A549 (cell line): ENCODE data around the gene PDE4D. TPM values are rescaled to one million over a fixed set of nuclear protein-coding genes. Genes with fewer than 3 reads are reported as not detected.
A peak's percentile ranks its signal among the peaks of the same experiment; 100 is the strongest.

Experiments
- ATAC-seq, 2 experiments: fragments of 200-7000 bp in 1 of 2; fragments of >200 bp in 1 of 2; cut with Nextera tagmentation in 1 of 2; cut with Tn5 transposase in 1 of 2; 3 replicates each; pipeline versions ENCODE4 v1.8.0 to v1.9.1; 2018 to 2020; ENCODE audit warnings: mild to moderate bottlenecking in 1 of 2, moderate library complexity in 1 of 2
- CTCF ChIA-PET: fragments of 300-600 bp; sonication (Branson Sonifier 250); formaldehyde crosslinking; extraction: SDS; loops from one replicate; lab custom pipeline; 2021; ENCODE audit warnings: antibody characterized with exemption, inconsistent platforms; lab: Yijun Ruan, JAX
- POLR2A ChIA-PET: fragments of 350-600 bp; formaldehyde crosslinking; extraction: SDS; loops from one replicate; lab custom pipeline; 2021; ENCODE audit warnings: antibody characterized with exemption, inconsistent platforms; lab: Yijun Ruan, JAX
- DNase-seq, 2 experiments: peaks; one replicate each; pipeline versions ENCODE4 v3.0.0 to v3.0.0-alpha.2; 2011 to 2016; ENCODE audit warnings: low read depth in 1 of 2, low spot score in 1 of 2
- FAIRE-seq: peaks from 2 replicates; lab custom pipeline; 2011; peaks lifted over from hg19 to GRCh38; lab: Jason Lieb, UNC
- H3K27ac ChIP-seq, 2 experiments: fragments of >200 bp; sonication (Bioruptor Twin); formaldehyde crosslinking; 3 replicates each; pipeline ENCODE4 v1.5.1; 2016 to 2017
- H3K4me1 ChIP-seq: fragments of >200 bp; sonication (Bioruptor Twin); formaldehyde crosslinking; 3 replicates; pipeline ENCODE4 v1.6.1; 2016
- H3K4me2 ChIP-seq: fragments of >200 bp; sonication (Bioruptor Twin); formaldehyde crosslinking; 3 replicates; pipeline ENCODE4 v1.6.1; 2016
- H3K4me3 ChIP-seq: fragments of >200 bp; sonication (Bioruptor Twin); formaldehyde crosslinking; 3 replicates; pipeline ENCODE4 v1.5.1; 2016
- H3K9me3 ChIP-seq: fragments of >200 bp; sonication (Bioruptor Twin); formaldehyde crosslinking; 3 replicates; pipeline ENCODE4 v1.6.1; 2016
- ATOH8 ChIP-seq: fragments of 250-450 bp; sonication (Bioruptor Pico); IDR thresholded peaks from 2 replicates; pipeline ENCODE4 v1.5.0; 2020; ENCODE audit warnings: low read depth, mild to moderate bottlenecking, moderate library complexity
- BCL3 ChIP-seq: fragments of >200 bp; sonication (Bioruptor Twin); formaldehyde crosslinking; IDR thresholded peaks from 3 replicates; pipeline ENCODE4 v1.6.1; 2016
- CBX8 ChIP-seq: fragments of 200-600 bp; sonication (generic); IDR thresholded peaks from 2 replicates; pipeline ENCODE4 v1.6.1; 2016
- CHD2 ChIP-seq: fragments of 150-350 bp; IDR thresholded peaks from 2 replicates; pipeline ENCODE4 v1.6.1; 2014; ENCODE audit warnings: low read length; ENCODE audit not compliant: partially characterized antibody
- E2F6 ChIP-seq: IDR thresholded peaks from 2 replicates; pipeline ENCODE4 v1.6.1; 2012; ENCODE audit warnings: low read depth, borderline replicate concordance
- ESRRA ChIP-seq: fragments of 150-350 bp; IDR thresholded peaks from 2 replicates; pipeline ENCODE4 v1.6.1; 2014; ENCODE audit warnings: mild to moderate bottlenecking, low read length, borderline replicate concordance
- FOSL2 ChIP-seq, 2 experiments: fragments of 450-650 bp in 1 of 2; fragments of >200 bp in 1 of 2; sonication (Bioruptor Twin) in 1 of 2; formaldehyde crosslinking; IDR thresholded peaks; 2 replicates each; pipeline versions ENCODE4 v1.5.0 to v1.6.1; 2016 to 2020; ENCODE audit warnings: mild to moderate bottlenecking in 1 of 2, moderate library complexity in 1 of 2
- FOXS1 ChIP-seq: fragments of 250-450 bp; sonication (Bioruptor Pico); IDR thresholded peaks from 2 replicates; pipeline ENCODE4 v1.5.0; 2020; ENCODE audit warnings: mild to moderate bottlenecking, moderate library complexity
- HDAC2 ChIP-seq: fragments of 200-600 bp; sonication (generic); IDR thresholded peaks from 2 replicates; pipeline ENCODE4 v1.6.1; 2016
- HES2 ChIP-seq: fragments of >200 bp; sonication (Bioruptor Twin); formaldehyde crosslinking; IDR thresholded peaks from 2 replicates; pipeline ENCODE4 v1.6.1; 2016
- HMGXB4 ChIP-seq: fragments of 250-450 bp; sonication (Bioruptor Pico); IDR thresholded peaks from 2 replicates; pipeline ENCODE4 v1.5.0; 2021; ENCODE audit warnings: mild to moderate bottlenecking, moderate library complexity, borderline replicate concordance
- MAFK ChIP-seq: fragments of 450-650 bp; IDR thresholded peaks from 2 replicates; pipeline ENCODE4 v1.6.1; 2014; ENCODE audit not compliant: partially characterized antibody
- MAZ ChIP-seq: fragments of 150-350 bp; IDR thresholded peaks from 2 replicates; pipeline ENCODE4 v1.6.1; 2014; ENCODE audit warnings: antibody characterized with exemption, low read depth, low read length, borderline replicate concordance
- MYC ChIP-seq: IDR thresholded peaks from 2 replicates; pipeline ENCODE4 v1.6.1; 2012; ENCODE audit warnings: mild to moderate bottlenecking, inconsistent platforms, low read length, improper control_type of control experiment, borderline replicate concordance
- NPAS2 ChIP-seq: fragments of 250-450 bp; sonication (Bioruptor Pico); IDR thresholded peaks from 2 replicates; pipeline ENCODE4 v1.8.0; 2022; ENCODE audit warnings: mild to moderate bottlenecking, moderate library complexity, borderline replicate concordance
- PBX3 ChIP-seq: IDR thresholded peaks from 2 replicates; pipeline ENCODE4 v1.6.1; 2012
- RAD21 ChIP-seq, 2 experiments: fragments of >200 bp in 1 of 2; sonication (Bioruptor Twin) in 1 of 2; formaldehyde crosslinking in 1 of 2; IDR thresholded peaks in 1 of 2; conservative IDR thresholded peaks in 1 of 2; 2 replicates in 1 of 2; 3 replicates in 1 of 2; pipeline ENCODE4 v1.6.1; 2012 to 2018; ENCODE audit warnings: inconsistent platforms in 1 of 2
- RARB ChIP-seq: fragments of 250-450 bp; sonication (Bioruptor Pico); IDR thresholded peaks from 2 replicates; pipeline ENCODE4 v1.8.0; 2021; ENCODE audit warnings: mild to moderate bottlenecking, moderate library complexity
- RCOR1 ChIP-seq: fragments of 150-350 bp; IDR thresholded peaks from 2 replicates; pipeline ENCODE4 v1.6.1; 2014; ENCODE audit warnings: antibody characterized with exemption, low read length, low read depth
- RFX5 ChIP-seq: fragments of 450-650 bp; IDR thresholded peaks from 2 replicates; pipeline ENCODE4 v1.7.1; 2014; ENCODE audit warnings: antibody characterized with exemption, mild to moderate bottlenecking, moderate library complexity
- RNF2 ChIP-seq: fragments of 200-600 bp; sonication (generic); IDR thresholded peaks from 2 replicates; pipeline ENCODE4 v1.6.1; 2016; ENCODE audit warnings: low read depth, mild to moderate bottlenecking, antibody characterized with exemption, moderate library complexity, borderline replicate concordance
- SREBF2 ChIP-seq: fragments of 450-650 bp; IDR thresholded peaks from 2 replicates; pipeline ENCODE4 v1.6.1; 2014; ENCODE audit warnings: mild to moderate bottlenecking, moderate library complexity
- TP53 ChIP-seq: fragments of 250-450 bp; sonication (Bioruptor Pico); IDR thresholded peaks from 2 replicates; pipeline ENCODE4 v1.5.0; 2021; ENCODE audit warnings: mild to moderate bottlenecking, moderate library complexity
- ZC3H11A ChIP-seq: fragments of 450-650 bp; IDR thresholded peaks from 2 replicates; pipeline ENCODE4 v1.6.1; 2014; ENCODE audit warnings: antibody characterized with exemption, mild to moderate bottlenecking
- ZSCAN20 ChIP-seq: fragments of 250-450 bp; sonication (Bioruptor Pico); IDR thresholded peaks from 2 replicates; pipeline ENCODE4 v1.8.0; 2022; ENCODE audit warnings: mild to moderate bottlenecking, moderate library complexity
- WGBS: methylation state at CpG from one replicate; pipeline ENCODE4 v1.1.6; 2017; ENCODE audit errors: missing lambda C conversion rate; 5-methylcytosine and 5-hydroxymethylcytosine counted together
- polyA plus RNA-seq, 4 experiments: library from polyadenylated mRNA; depleted of rRNA in 3 of 4; stranded (reverse); fragments of >200 nt; fragmentation: RNase III in 1 of 4; extraction: RNeasy Plus Mini Kit Qiagen cat#74134 plus additional on column Dnase treatment in 1 of 4; gene quantifications; 2 replicates in 3 of 4; 3 replicates in 1 of 4; pipeline ENCODE4 v1.2.3, GENCODE V29; 2011 to 2017

PDE4D gene
- polyA plus RNA-seq, 2 of the 4 experiments (the other 2 are of a cell fraction): 74.0 to 213 TPM

GRCh38 chr5:59716029-59716428, 177.5 kb downstream of the PDE4D start:
- ChIA-PET CTCF (no interaction called here), POLR2A (no interaction called here)
- peaks cover 14% of the 10 kb centered on the region for H3K9me3 ChIP-seq
- DNase-seq: no peak
- FAIRE-seq: no peak
- TF ChIP-seq RCOR1: no peak
- TF ChIP-seq HDAC2: no peak
- no peak for TF ChIP-seq CBX8
- TF ChIP-seq HES2: no peak
- TF ChIP-seq HMGXB4 (CRISPR knock-in tag): no peak
- TF ChIP-seq MAFK: no peak
- no peak for TF ChIP-seq PBX3
- no peak for TF ChIP-seq RAD21 (conservative IDR thresholded peaks at IDR 0.05 in 1 of 2, IDR thresholded peaks at IDR 0.05 in 1 of 2)
- no peak for TF ChIP-seq MYC
- TF ChIP-seq RNF2: no peak
- TF ChIP-seq MAZ: no peak
- TF ChIP-seq CHD2: no peak
- TF ChIP-seq E2F6: no peak
- TF ChIP-seq ZC3H11A: no peak
- TF ChIP-seq BCL3: no peak
- no peak for TF ChIP-seq ATOH8 (CRISPR knock-in tag)
- no peak for TF ChIP-seq NPAS2 (CRISPR knock-in tag)
- no peak for TF ChIP-seq FOSL2 (IDR thresholded peaks at IDR 0.05)
- no peak for TF ChIP-seq FOSL2 (CRISPR knock-in tag; IDR thresholded peaks at IDR 0.05)
- no peak for TF ChIP-seq ZSCAN20 (CRISPR knock-in tag)
- 94% methylated on average over 9 of the region's 9 CpGs for WGBS
- H3K4me3 ChIP-seq: no peak overlapping the region
- peaks cover 11% of the 10 kb centered on the region for H3K4me1 ChIP-seq
- H3K4me2 ChIP-seq: no peak overlapping the region
- ATAC-seq: no peak; a peak in 1 of 6 replicates
- H3K27ac ChIP-seq: no peak overlapping the region

- peaks cover 14% of the 10 kb centered on the region for H3K9me3 ChIP-seq
- TF ChIP-seq FOXS1 (CRISPR knock-in tag) (no peak), RAD21 (conservative IDR thresholded peaks at IDR 0.05 in 1 of 2, IDR thresholded peaks at IDR 0.05 in 1 of 2) (no peak), ESRRA (no peak), ZSCAN20 (CRISPR knock-in tag) (no peak), CHD2 (no peak), TP53 (CRISPR knock-in tag) (no peak), RARB (CRISPR knock-in tag) (no peak), SREBF2 (no peak), RFX5 (no peak)
- no peak for FAIRE-seq
- ATAC-seq: peak; percentile 25 to 54; a peak in 2 of 6 replicates
- H3K4me3 ChIP-seq: no peak overlapping the region
- 94% methylated on average over 4 of the region's 5 CpGs for WGBS
- no peak overlapping the region for H3K27ac ChIP-seq
- DNase-seq: no peak
- H3K4me1 ChIP-seq: peaks cover 19% of the 10 kb centered on the region
- POLR2A ChIA-PET: no interaction called here
- CTCF ChIA-PET: no interaction called here
- H3K4me2 ChIP-seq: no peak overlapping the region
Measured at GRCh38 chr5:59715228-59715627, 178.3 kb downstream of the PDE4D start.
